ENCODE data around the gene AFAP1L2. TPM values are rescaled to one million over a fixed set of nuclear protein-coding genes. Genes with fewer than 3 reads are reported as not detected.
A peak's percentile ranks its signal among the peaks of the same experiment; 100 is the strongest.

AFAP1L2 gene
- total RNA-seq, 6 experiments from 2014 or later = 0.07 to 0.09 TPM; not detected in 4

GRCh38 chr10:114426476-114426875 lies 22.2 kb upstream of the AFAP1L2 start:
- Mint-ChIP-seq H3K4me3 (no peak overlapping the region), H3K4me1 (ENCODE audit: low read depth) (peaks cover under 1% of the 10 kb centered on the region; the same call in 1 of the 2 replicates), H3K9me3 (no peaks in the 10 kb centered on the region), H3K27me3 (ENCODE audit: insufficient read depth) (peaks cover 37% of the 10 kb centered on the region), H3K27ac (no peak overlapping the region), H3K36me3 (ENCODE audit: low read depth) (no peaks in the 10 kb centered on the region)
- TF ChIP-seq, protein P1, sequence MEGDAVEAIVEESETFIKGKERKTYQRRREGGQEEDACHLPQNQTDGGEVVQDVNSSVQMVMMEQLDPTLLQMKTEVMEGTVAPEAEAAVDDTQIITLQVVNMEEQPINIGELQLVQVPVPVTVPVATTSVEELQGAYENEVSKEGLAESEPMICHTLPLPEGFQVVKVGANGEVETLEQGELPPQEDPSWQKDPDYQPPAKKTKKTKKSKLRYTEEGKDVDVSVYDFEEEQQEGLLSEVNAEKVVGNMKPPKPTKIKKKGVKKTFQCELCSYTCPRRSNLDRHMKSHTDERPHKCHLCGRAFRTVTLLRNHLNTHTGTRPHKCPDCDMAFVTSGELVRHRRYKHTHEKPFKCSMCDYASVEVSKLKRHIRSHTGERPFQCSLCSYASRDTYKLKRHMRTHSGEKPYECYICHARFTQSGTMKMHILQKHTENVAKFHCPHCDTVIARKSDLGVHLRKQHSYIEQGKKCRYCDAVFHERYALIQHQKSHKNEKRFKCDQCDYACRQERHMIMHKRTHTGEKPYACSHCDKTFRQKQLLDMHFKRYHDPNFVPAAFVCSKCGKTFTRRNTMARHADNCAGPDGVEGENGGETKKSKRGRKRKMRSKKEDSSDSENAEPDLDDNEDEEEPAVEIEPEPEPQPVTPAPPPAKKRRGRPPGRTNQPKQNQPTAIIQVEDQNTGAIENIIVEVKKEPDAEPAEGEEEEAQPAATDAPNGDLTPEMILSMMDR (IDR thresholded peaks at IDR 0.05) = no peak
- no peak for DNase-seq

DNA sequence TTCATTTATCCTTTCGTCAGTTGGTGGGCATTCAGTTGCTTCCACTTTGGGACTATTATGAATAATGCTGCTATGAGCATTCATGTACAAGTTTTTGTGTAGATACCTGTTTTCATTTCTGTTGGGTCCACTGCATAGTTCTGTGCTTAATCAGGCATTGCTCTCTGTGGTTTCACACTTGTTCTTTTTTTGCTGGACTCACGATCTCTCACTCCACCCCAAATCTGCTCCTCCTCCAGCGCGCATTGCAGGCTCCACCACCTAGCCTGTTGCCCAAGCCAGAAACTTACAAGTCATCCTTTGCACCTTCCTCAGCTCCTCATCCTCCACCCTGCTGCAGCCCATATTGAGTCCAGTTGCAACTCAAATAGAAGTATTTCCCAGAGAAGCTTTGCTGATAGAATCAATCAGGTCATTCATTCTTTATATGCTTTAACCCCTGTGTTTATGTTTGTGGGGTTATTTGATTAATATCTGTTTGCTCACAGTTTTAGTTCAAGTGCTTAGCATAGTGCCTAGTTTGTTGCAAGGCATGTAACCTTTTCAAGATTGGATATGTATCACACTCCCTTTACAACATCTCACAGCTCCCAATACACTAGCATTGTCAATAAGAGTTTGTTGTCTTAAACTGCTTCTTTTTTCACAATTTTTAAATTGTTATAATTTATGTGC lies 16.6 kb upstream of the AFAP1L2 start:
- TF ChIP-seq, protein P1 (IDR thresholded peaks at IDR 0.05) = no peak
- peaks cover 6% of the 10 kb centered on the region for H3K4me1 Mint-ChIP-seq (ENCODE audit: low read depth)
- DNase-seq = no peak
- no peaks in the 10 kb centered on the region for H3K9me3 Mint-ChIP-seq
- H3K27me3 Mint-ChIP-seq (ENCODE audit: insufficient read depth) = peaks cover 41% of the 10 kb centered on the region
- H3K27ac Mint-ChIP-seq = no peak overlapping the region
- no peaks in the 10 kb centered on the region for H3K36me3 Mint-ChIP-seq (ENCODE audit: low read depth)
- no peak overlapping the region for H3K4me3 Mint-ChIP-seq

- DNase-seq = no peak
- peaks cover 34% of the 10 kb centered on the region for H3K27me3 Mint-ChIP-seq (ENCODE audit: insufficient read depth)
- peaks cover 12% of the 10 kb centered on the region for H3K4me1 Mint-ChIP-seq (ENCODE audit: low read depth)
- no peak overlapping the region for H3K27ac Mint-ChIP-seq
- TF ChIP-seq, protein P1 (IDR thresholded peaks at IDR 0.05) = no peak
- H3K36me3 Mint-ChIP-seq (ENCODE audit: low read depth) = no peaks in the 10 kb centered on the region
- H3K9me3 Mint-ChIP-seq = no peaks in the 10 kb centered on the region
- no peak overlapping the region for H3K4me3 Mint-ChIP-seq
Observed at GRCh38 chr10:114418109-114418508, 13.8 kb upstream of the AFAP1L2 start.

- no peak overlapping the region for H3K27ac Mint-ChIP-seq
- no peaks in the 10 kb centered on the region for H3K36me3 Mint-ChIP-seq (ENCODE audit: low read depth)
- peaks cover 12% of the 10 kb centered on the region for H3K4me1 Mint-ChIP-seq (ENCODE audit: low read depth)
- peak; percentile 20 for DNase-seq
- H3K4me3 Mint-ChIP-seq = no peak overlapping the region
- no peaks in the 10 kb centered on the region for H3K9me3 Mint-ChIP-seq
- TF ChIP-seq, protein P1 (IDR thresholded peaks at IDR 0.05) = no peak
- H3K27me3 Mint-ChIP-seq (ENCODE audit: insufficient read depth) = peaks cover 33% of the 10 kb centered on the region
Observed at GRCh38 chr10:114412907-114413797, 8.8 kb upstream of the AFAP1L2 start.

GRCh38 chr10:114408968-114409444 lies 4.7 kb upstream of the AFAP1L2 start:
- no peaks in the 10 kb centered on the region for H3K36me3 Mint-ChIP-seq (ENCODE audit: low read depth)
- DNase-seq = no peak
- H3K27me3 Mint-ChIP-seq (ENCODE audit: insufficient read depth) = peaks cover 33% of the 10 kb centered on the region
- no peak overlapping the region for H3K4me3 Mint-ChIP-seq
- H3K4me1 Mint-ChIP-seq (ENCODE audit: low read depth) = peaks cover 12% of the 10 kb centered on the region
- H3K27ac Mint-ChIP-seq = no peak overlapping the region
- no peaks in the 10 kb centered on the region; the same call in 1 of the 2 replicates for H3K9me3 Mint-ChIP-seq
- TF ChIP-seq, protein P1 (IDR thresholded peaks at IDR 0.05) = no peak

All from HFFc6 (cell line).